ENCODE data around the gene BTN3A1. TPM values are rescaled to one million over a fixed set of nuclear protein-coding genes. Genes with fewer than 3 reads are reported as not detected.

Gene BTN3A1
- total and polyA plus RNA-seq, 10 of the 15 experiments (the other 5 are each of a cell fraction or from before 2014, with no cell fraction given) = 5.6 to 60.1 (median 16.1) TPM

- intact Hi-C loops (cut with micrococcal nuclease; ENCODE audit: unreplicated experiment) = no loop called here
- whole genome bisulfite sequencing (ENCODE audit: insufficient coverage, insufficient replicate concordance, low lambda C conversion rate, missing lambda C conversion rate) = 100% methylated on average over 1 of the region's 1 CpG
- Histone ChIP-seq H4K20me1 (ENCODE audit: control insufficient read depth, insufficient read depth) (no peaks in the 10 kb centered on the region), H3K4me2 (ENCODE audit: control insufficient read depth, insufficient read depth) (peak overlapping the region; percentile 38; the same call in 1 of the 2 replicates), H3K4me1 (ENCODE audit: control insufficient read depth, insufficient read depth, low read length) (peaks cover 38% of the 10 kb centered on the region), H3K79me2 (ENCODE audit: control insufficient read depth, insufficient read depth, low read length) (peaks cover 24% of the 10 kb centered on the region), H3K4me3 (no peak overlapping the region), H3K27me3 (replicated peaks in 1 of 2; ENCODE audit: control insufficient read depth in 2 of 2, insufficient read depth in 2 of 2, low read length in 1 of 2) (no peaks in the 10 kb centered on the region), H3K9me3 (replicated peaks; ENCODE audit: control insufficient read depth, insufficient read depth, low read length) (no peaks in the 10 kb centered on the region), H2AFZ (ENCODE audit: control insufficient read depth, low read depth, low read length) (no peak overlapping the region), H3K36me3 (ENCODE audit: control insufficient read depth in 2 of 2, insufficient read depth in 2 of 2, low read length in 1 of 2) (peaks cover 3 to 13% of the 10 kb centered on the region in 2 experiments), H3K9ac (ENCODE audit: control insufficient read depth, insufficient read depth, low read length) (no peak overlapping the region), H3K27ac (ENCODE audit: control insufficient read depth, insufficient read depth) (no peak overlapping the region)
- POLR2A ChIA-PET = no interaction called here
- FAIRE-seq = no peak
- RAD21 ChIA-PET (ENCODE audit: unreplicated experiment) = no interaction called here
- SMC1A ChIA-PET (ENCODE audit: uncharacterized antibody, unreplicated experiment) = interaction anchor here (1.0 kb wide), 1 partner anchor 97 kb away, joined by 3 read pairs; no protein-coding TSS in a partner anchor
- in situ Hi-C loops (cut with MboI) = no loop called here
- CTCF ChIA-PET = no interaction called here
- ATAC-seq = no peak
- BruUV-seq (replicated peaks) = no TSS peak
- TF ChIP-seq SPI1 (IDR thresholded peaks at IDR 0.05; ENCODE audit: borderline replicate concordance, insufficient read depth, low read depth, low read length) (no peak), NR2C2 (IDR thresholded peaks at IDR 0.05; ENCODE audit: borderline replicate concordance, control insufficient read depth, insufficient read length, low read depth) (no peak), IKZF2 (IDR thresholded peaks at IDR 0.05) (no peak), SMARCA5 (IDR thresholded peaks at IDR 0.05) (no peak)
- DNase-seq (ENCODE audit: low read depth, low spot score) = no peak
Measured at GRCh38 chr6:26388441-26388840, 13.6 kb upstream of the BTN3A1 start.

- FAIRE-seq (no peak), ATAC-seq (no peak), DNase-seq (ENCODE audit: low read depth, low spot score) (no peak)
- in situ Hi-C loops (cut with MboI) (no loop called here), intact Hi-C loops (cut with micrococcal nuclease; ENCODE audit: unreplicated experiment) (no loop called here)
- Histone ChIP-seq H2AFZ (ENCODE audit: control insufficient read depth, low read depth, low read length) (no peak overlapping the region), H3K4me3 (no peak overlapping the region), H3K9me3 (replicated peaks; ENCODE audit: control insufficient read depth, insufficient read depth, low read length) (no peaks in the 10 kb centered on the region), H3K27me3 (replicated peaks in 1 of 2; ENCODE audit: control insufficient read depth in 2 of 2, insufficient read depth in 2 of 2, low read length in 1 of 2) (no peaks in the 10 kb centered on the region), H3K9ac (ENCODE audit: control insufficient read depth, insufficient read depth, low read length) (no peak overlapping the region), H3K4me1 (ENCODE audit: control insufficient read depth, insufficient read depth, low read length) (peaks cover 39% of the 10 kb centered on the region), H3K27ac (ENCODE audit: control insufficient read depth, insufficient read depth) (no peak overlapping the region), H4K20me1 (ENCODE audit: control insufficient read depth, insufficient read depth) (no peaks in the 10 kb centered on the region), H3K79me2 (ENCODE audit: control insufficient read depth, insufficient read depth, low read length) (peaks cover 15% of the 10 kb centered on the region), H3K36me3 (ENCODE audit: control insufficient read depth in 2 of 2, insufficient read depth in 2 of 2, low read length in 1 of 2) (peaks cover 3 to 13% of the 10 kb centered on the region in 2 experiments), H3K4me2 (ENCODE audit: control insufficient read depth, insufficient read depth) (no peak overlapping the region)
- no TSS peak for BruUV-seq (replicated peaks)
- WGBS (ENCODE audit: insufficient coverage, insufficient replicate concordance, low lambda C conversion rate, missing lambda C conversion rate) = 95% methylated on average over 4 of the region's 4 CpGs
- ChIA-PET RAD21 (ENCODE audit: unreplicated experiment) (no interaction called here), CTCF (interaction anchor here (0.6 to 1.0 kb wide), 2 partner anchors 8 to 12 kb away, joined by 3 read pairs; no protein-coding TSS in a partner anchor), SMC1A (ENCODE audit: uncharacterized antibody, unreplicated experiment) (interaction anchor here (1.0 to 1.5 kb wide), 3 partner anchors 10 to 96 kb away, joined by 3 to 5 read pairs (median 3); no protein-coding TSS in a partner anchor), POLR2A (interaction anchor here (0.7 to 1.0 kb wide), 3 partner anchors 11 to 51 kb away, joined by 3 to 4 read pairs (median 3); partner anchors contain the start of gene BTN3A3)
- no peak for TF ChIP-seq ATF3 (IDR thresholded peaks at IDR 0.05; ENCODE audit: borderline replicate concordance, extremely low read depth, low read depth, low read length)
- no peak for TF ChIP-seq RAD51 (IDR thresholded peaks at IDR 0.05)
- TF ChIP-seq RAD21 (IDR thresholded peaks at IDR 0.05; ENCODE audit: insufficient read depth, low read depth, low read length) = no peak
- no peak for TF ChIP-seq NFYB (IDR thresholded peaks at IDR 0.05; ENCODE audit: insufficient read depth, low read depth, low read length)
- TF ChIP-seq CBX5 (IDR thresholded peaks at IDR 0.05; ENCODE audit: low read depth) = no peak
- no peak for TF ChIP-seq TCF7 (IDR thresholded peaks at IDR 0.05; ENCODE audit: borderline replicate concordance)
- no peak for TF ChIP-seq SRF (IDR thresholded peaks at IDR 0.05; ENCODE audit: low read depth in 2 of 2, low read length in 2 of 2)
- no peak for TF ChIP-seq BHLHE40 (IDR thresholded peaks at IDR 0.05; ENCODE audit: borderline replicate concordance in 1 of 2, low read depth in 2 of 2, low read length in 1 of 2)
- TF ChIP-seq ZZZ3 (IDR thresholded peaks at IDR 0.05; ENCODE audit: control insufficient read depth, insufficient read length, low read depth) = no peak
- TF ChIP-seq POLR2A (IDR thresholded peaks at IDR 0.05; ENCODE audit: low read depth, low read length) = no peak
- no peak for TF ChIP-seq HCFC1 (IDR thresholded peaks at IDR 0.05; ENCODE audit: low read length)
Measured at GRCh38 chr6:26389349-26389894, 12.7 kb upstream of the BTN3A1 start.
